HG03196 (cell line): ENCODE results near the gene ITPR1.

Experiments
- ATAC-seq: cut with Tn5 transposase; IDR thresholded peaks from one replicate; pipeline ENCODE4 v1.9.1; 2021; ENCODE audit not compliant: unreplicated experiment

Gene ITPR1

GRCh38 chr3:4819746-4820145 is 326.6 kb downstream of the ITPR1 start:
- ATAC-seq, result no peak

DNA sequence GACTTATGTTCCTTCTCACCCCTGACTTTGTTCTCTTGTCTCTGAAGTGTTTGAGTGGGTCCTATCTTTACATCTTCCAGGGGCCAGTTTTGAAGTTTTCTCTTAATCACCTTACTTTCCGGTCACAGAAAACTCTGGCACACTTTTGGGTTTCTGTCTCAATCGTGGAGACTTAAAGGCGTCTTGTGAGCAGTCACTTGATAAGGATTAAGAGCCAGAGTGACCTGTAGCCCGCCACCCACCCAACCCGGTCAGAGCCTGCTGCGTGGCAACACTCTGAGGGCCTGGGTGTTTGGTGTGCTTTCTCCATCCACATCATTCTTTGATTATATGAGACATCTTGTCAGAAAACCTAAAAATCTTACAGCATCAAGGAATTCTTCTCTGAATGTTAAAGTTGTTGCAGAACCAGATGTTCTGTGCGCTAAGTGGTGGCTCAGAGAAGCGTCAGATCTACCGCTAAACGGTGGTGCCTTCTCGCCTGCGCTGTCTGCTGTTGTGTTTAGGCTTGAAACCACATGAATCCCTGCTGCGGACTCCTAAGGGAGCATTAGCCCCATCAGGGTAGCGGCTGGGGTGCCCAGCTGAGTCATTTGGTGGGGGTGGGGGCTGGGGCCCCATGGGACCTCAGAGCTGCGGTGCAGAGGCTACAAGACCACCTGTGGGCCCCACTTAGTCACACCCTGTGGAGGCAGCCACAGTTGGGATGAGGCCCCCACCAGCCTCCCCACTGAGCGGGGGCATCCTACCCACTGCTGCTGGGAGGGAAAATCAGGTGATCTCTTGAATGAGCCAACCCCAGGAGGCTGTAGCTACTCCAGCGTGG is 327.4 kb downstream of the ITPR1 start:
- ATAC-seq, result no peak

- no peak for ATAC-seq
These were observed 328.2 kb downstream of the ITPR1 start for GRCh38 chr3:4821338-4821737.

DNA sequence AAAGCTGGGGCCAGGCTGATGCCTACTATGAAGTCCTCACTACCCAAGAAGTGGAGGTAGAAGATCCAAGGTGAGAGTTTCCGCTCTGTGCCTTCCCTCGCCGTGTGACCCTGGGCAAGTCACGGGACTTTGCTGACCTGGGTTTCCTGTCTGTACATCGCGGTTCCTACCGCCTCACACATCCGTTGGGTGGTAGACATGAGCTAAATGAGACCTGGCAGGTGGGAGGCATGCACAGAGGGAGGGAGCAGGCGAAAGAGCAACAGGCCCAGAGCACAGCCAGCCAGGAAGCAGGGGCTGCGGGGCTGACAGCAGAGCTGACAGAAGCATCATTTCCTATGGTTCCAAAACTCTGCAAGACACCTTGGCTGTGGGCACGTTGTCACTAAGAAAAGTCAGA is 328.8 kb downstream of the ITPR1 start:
- ATAC-seq, result no peak

- no peak for ATAC-seq
These were observed 329.4 kb downstream of the ITPR1 start for GRCh38 chr3:4822568-4822967.

GRCh38 chr3:4823385-4823784 is 330.2 kb downstream of the ITPR1 start:
- ATAC-seq, result no peak

GRCh38 chr3:4823986-4824925 is 331.1 kb downstream of the ITPR1 start:
- no peak for ATAC-seq

- no peak for ATAC-seq
These were observed 331.8 kb downstream of the ITPR1 start for GRCh38 chr3:4824926-4825325.

GRCh38 chr3:4825436-4826236 is 332.5 kb downstream of the ITPR1 start:
- no peak for ATAC-seq

- ATAC-seq, result no peak
These were observed 333.3 kb downstream of the ITPR1 start for GRCh38 chr3:4826237-4827100.

DNA sequence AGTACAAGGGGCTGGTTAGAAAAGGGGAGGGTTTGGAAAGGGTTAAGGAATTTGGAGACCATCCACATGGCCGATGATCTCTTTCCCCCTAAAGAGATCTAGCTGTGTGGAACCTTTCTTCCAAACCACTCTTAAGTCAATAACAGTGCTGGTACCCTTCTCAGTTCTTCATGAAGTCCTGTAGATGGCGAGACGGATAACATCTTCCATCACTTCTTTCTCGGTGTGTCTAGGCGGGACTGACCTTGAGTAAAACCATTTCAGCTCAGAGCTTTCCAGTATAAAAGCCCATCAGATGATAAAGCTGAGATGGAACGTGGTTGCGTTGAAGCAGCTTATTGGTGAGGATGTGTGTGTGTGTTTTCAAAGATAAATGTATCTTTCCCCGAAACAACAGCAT is 334.6 kb downstream of the ITPR1 start:
- no peak for ATAC-seq

DNA sequence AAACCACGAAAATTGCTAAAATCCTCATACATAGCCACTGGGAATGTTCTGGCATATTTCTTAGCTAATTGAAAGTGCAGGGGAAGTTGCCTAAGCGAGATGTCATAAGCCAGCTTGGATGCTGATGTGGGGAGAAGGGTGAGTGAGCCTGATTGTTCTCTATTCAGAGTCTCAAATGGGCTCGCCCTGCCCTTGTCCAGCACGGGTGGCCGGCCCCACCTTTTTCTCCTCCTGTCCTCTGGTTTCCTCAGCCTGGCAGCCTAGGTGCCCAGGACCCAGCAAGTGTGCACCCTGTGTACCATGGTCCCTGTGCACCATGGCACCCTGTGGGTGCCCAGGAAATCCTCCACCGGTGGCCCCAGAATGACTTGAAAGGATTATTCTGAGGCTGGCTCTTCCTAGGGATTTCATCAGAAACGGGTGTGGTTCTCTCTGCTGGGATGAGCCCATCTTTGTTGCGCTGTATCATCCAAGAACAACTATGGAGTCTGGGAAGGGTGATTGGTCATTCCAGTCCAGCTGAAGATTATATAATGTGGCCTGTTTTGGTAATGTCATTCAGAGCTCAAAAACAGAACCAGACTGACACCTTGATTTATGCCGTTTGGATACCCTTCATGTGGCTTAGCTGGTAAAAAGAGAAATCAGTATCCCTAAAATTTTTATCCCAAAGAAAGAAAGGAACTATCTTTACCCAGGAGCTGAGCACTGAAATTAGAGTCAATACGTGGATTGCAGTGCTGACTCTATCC is 335.3 kb downstream of the ITPR1 start:
- no peak for ATAC-seq

- no peak for ATAC-seq
These were observed 335.9 kb downstream of the ITPR1 start for GRCh38 chr3:4829031-4829394.

GRCh38 chr3:4830586-4830914 is 337.4 kb downstream of the ITPR1 start:
- ATAC-seq, result no peak

DNA sequence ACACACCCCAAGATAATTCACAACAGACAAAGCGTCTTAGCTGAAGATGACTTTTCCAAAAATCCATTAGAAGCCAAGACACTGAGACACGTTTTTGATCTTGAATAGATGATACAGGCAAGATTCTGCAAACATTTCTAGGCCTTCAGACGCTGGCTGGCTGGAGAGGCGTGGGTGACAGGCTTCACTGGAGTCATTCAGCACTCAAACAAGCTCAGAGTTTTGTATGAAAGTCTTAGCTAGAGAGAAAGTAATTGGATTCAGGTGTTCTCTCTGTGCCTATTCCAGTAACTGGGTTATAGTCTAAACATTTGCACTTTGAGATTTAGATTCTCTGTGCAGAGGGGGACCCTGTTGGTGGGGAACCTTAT is 338.4 kb downstream of the ITPR1 start:
- peak; percentile 13 for ATAC-seq

- no peak for ATAC-seq
These were observed 340.3 kb downstream of the ITPR1 start for GRCh38 chr3:4833471-4833870.

GRCh38 chr3:4834403-4834866 is 341.3 kb downstream of the ITPR1 start:
- peak; percentile 53 for ATAC-seq

DNA sequence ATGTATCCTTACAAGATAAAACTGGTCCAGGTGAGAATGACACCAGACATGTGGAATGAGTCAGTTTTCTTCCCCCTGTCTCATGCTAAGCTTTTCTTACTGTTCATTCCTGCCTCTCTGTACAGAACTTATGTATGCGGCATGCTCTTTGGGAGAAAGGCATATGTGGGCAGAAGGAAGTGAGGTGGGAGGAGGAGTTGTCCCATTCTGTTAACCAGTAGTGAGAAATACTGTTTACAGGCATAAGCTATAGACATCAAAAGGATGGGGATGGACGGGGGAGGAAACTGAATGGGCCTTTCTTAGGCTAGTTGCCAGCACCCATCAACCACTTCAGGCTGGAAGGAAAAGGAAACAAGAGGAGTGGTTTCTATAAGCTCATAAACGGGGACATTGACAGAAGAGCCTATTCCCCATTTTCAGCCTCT is 342.5 kb downstream of the ITPR1 start:
- ATAC-seq, result no peak

GRCh38 chr3:4836516-4836915 is 343.4 kb downstream of the ITPR1 start:
- ATAC-seq, result no peak
